GM18517 (cell line): ENCODE measurements around the gene CXXC5.

Source experiments
- ATAC-seq: cut with Tn5 transposase; IDR thresholded peaks from one replicate; pipeline ENCODE4 v1.9.1; 2021; ENCODE audit warnings: mild to moderate bottlenecking, moderate library complexity; ENCODE audit not compliant: unreplicated experiment

Gene CXXC5

GRCh38 chr5:139638090-139638735 lies 9.9 kb upstream of the CXXC5 start:
- peak; percentile 28 for ATAC-seq

GRCh38 chr5:139638736-139639618 lies 9.2 kb upstream of the CXXC5 start:
- ATAC-seq, result no peak

GRCh38 chr5:139639619-139640380 lies 8.3 kb upstream of the CXXC5 start:
- ATAC-seq, result no peak

GRCh38 chr5:139640421-139641115 lies 7.6 kb upstream of the CXXC5 start:
- no peak for ATAC-seq

- ATAC-seq, result no peak
Observed at GRCh38 chr5:139641116-139642080, 6.8 kb upstream of the CXXC5 start.

GRCh38 chr5:139642213-139642612 lies 5.9 kb upstream of the CXXC5 start:
- ATAC-seq, result no peak

GRCh38 chr5:139642891-139643871 lies 5.0 kb upstream of the CXXC5 start:
- ATAC-seq, result no peak

GRCh38 chr5:139644001-139644456 lies 4.1 kb upstream of the CXXC5 start:
- ATAC-seq, result no peak

GRCh38 chr5:139644646-139645429 lies 3.3 kb upstream of the CXXC5 start:
- ATAC-seq, result no peak

GRCh38 chr5:139645430-139645871 lies 2.7 kb upstream of the CXXC5 start:
- no peak for ATAC-seq

GRCh38 chr5:139646111-139646510 lies 2.0 kb upstream of the CXXC5 start:
- no peak for ATAC-seq

- ATAC-seq, result no peak
Observed at GRCh38 chr5:139646912-139647505, 1.1 kb upstream of the CXXC5 start.

GRCh38 chr5:139647506-139648204 lies 494 bp upstream of the CXXC5 start:
- ATAC-seq, result no peak

- ATAC-seq, result no peak
Observed at GRCh38 chr5:139649082-139649991, 1.2 kb downstream of the CXXC5 start.

GRCh38 chr5:139650031-139650688 lies 2.0 kb downstream of the CXXC5 start:
- ATAC-seq, result no peak
